Natural killer cell treated with Interleukin-12 subunit alpha and Interleukin-12 subunit beta and Interleukin-15 and Interleukin-18, amount 100 ng/mL, for 72 hours (primary cell): Measurements from ENCODE around the gene ADGRD2. TPM values are rescaled to one million over a fixed set of nuclear protein-coding genes. Genes with fewer than 3 reads are reported as not detected.
A peak's percentile ranks its signal among the peaks of the same experiment; 100 is the strongest.

Experiments used
- ATAC-seq, 2 donors: fragments of 150-1000 bp; cut with Tn5 transposase in 1 of 2; sonication (Bioruptor Pico), chemical (Tn5 transposase) in 1 of 2; 2 replicates each; pipeline ENCODE4 v1.10.0; 2021
- DNase-seq: peaks from one replicate; pipeline ENCODE4 v3.0.0; 2022; ENCODE audit warnings: low spot score
- H3K27ac Mint-ChIP-seq, 2 donors: 1 replicate in 1 of 2; 2 replicates in 1 of 2; pipeline ENCODE4 v1.8.0; 2022; ENCODE audit warnings: mixed read lengths in 2 of 2, mild to moderate bottlenecking in 1 of 2, moderate library complexity in 1 of 2
- H3K27me3 Mint-ChIP-seq, 2 donors: 1 replicate in 1 of 2; 2 replicates in 1 of 2; pipeline ENCODE4 v1.8.0; 2022; ENCODE audit warnings: mixed read lengths in 2 of 2
- H3K36me3 Mint-ChIP-seq: one replicate; pipeline ENCODE4 v1.8.0; 2022; ENCODE audit warnings: mixed read lengths
- H3K4me1 Mint-ChIP-seq, 2 donors: 1 replicate in 1 of 2; 2 replicates in 1 of 2; pipeline ENCODE4 v1.8.0; 2022; ENCODE audit warnings: low read depth in 2 of 2, mixed read lengths in 2 of 2, mild to moderate bottlenecking in 1 of 2
- H3K4me3 Mint-ChIP-seq: one replicate; pipeline ENCODE4 v1.8.0; 2022; ENCODE audit warnings: mixed read lengths
- H3K9me3 Mint-ChIP-seq: 2 replicates; pipeline ENCODE4 v1.8.0; 2022; ENCODE audit warnings: mixed read lengths
- total RNA-seq, 2 donors: library from RNA; stranded (reverse); gene quantifications; one replicate each; pipeline ENCODE4 v1.2.3, GENCODE V29; 2022

Gene ADGRD2
- total RNA-seq, 2 donors from 2014 or later = not detected

DNA sequence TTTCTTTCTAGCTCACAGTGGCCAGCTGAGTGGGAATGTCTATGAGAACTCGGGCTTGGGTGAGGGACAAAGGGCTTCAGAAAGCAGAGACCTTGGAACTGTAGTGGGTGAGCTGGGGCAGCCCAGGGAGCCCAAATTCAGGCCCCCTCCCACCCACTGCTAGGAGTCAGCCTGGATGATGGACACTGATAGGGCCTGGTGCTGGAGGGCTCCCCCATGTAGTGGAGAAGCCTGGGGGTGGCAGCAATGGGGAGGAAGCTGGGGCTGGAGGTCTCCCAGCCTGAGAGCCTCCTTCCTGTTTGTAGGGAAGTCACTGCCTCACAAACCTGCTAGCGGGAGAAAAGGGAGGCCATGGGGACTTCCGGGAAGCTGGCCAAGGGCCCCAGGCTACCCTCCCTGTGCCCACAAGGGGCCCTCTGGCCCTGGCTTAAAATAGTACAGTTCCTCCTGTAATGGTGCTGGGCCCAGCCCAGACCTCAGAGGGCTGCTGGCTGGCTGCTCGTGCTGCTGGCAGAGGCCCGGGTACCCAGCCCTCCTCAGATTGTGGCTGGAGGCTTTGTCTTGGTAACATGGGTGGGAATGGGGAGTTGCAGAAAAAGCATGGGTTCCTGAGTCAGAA, 63.2 kb downstream of the ADGRD2 start:
- H3K27ac Mint-ChIP-seq = no peak overlapping the region
- H3K9me3 Mint-ChIP-seq = no peaks in the 10 kb centered on the region
- no peak for DNase-seq
- no peak overlapping the region for H3K4me3 Mint-ChIP-seq
- ATAC-seq = no peak
- H3K27me3 Mint-ChIP-seq = peaks cover 0 to 9% of the 10 kb centered on the region in 2 donors
- no peaks in the 10 kb centered on the region for H3K36me3 Mint-ChIP-seq
- no peaks in the 10 kb centered on the region for H3K4me1 Mint-ChIP-seq

DNA sequence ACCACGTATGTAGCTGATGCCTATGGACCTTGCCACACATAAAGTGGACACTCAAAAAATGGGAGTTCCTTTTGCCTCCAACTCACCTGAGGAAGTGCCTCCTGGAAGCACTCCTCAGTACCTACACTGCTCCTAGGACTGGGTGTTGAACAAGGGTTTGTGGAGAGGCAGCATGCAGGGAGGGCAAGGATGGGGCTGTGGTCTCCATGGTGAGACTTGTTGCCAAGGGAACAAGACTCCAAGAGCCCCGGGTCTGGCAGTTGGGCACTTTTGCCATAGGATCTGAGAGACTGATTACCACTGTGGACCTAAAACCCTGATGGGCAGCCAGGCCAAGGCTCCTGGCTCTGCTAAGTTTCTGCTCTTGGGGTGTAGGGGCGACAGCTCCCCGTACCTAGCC, 63.9 kb downstream of the ADGRD2 start:
- Mint-ChIP-seq H3K27ac (no peak overlapping the region), H3K9me3 (no peaks in the 10 kb centered on the region), H3K36me3 (no peaks in the 10 kb centered on the region), H3K4me1 (no peaks in the 10 kb centered on the region), H3K4me3 (no peak overlapping the region), H3K27me3 (peaks cover 0 to 9% of the 10 kb centered on the region in 2 donors)
- no peak for ATAC-seq
- no peak for DNase-seq

DNA sequence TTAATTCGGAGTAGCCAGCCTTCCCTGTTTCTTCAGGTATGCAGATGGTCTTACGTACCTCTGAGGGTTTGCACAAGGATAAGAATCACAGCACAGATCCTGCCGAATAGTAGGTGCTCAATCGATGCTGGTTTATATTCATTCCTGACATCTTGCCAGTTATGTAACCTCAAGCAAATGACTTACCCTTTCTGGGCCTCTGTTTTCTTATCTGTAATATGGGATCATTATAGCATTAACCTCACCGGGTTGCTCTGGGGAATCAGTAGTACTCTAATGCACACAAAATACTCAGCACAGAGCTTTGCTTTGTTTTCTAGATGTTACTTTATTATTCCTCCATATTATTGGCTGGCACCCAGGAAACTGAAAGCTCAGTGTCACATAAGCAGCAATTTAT, 64.6 kb downstream of the ADGRD2 start:
- H3K4me1 Mint-ChIP-seq = no peaks in the 10 kb centered on the region
- H3K4me3 Mint-ChIP-seq = no peak overlapping the region
- H3K9me3 Mint-ChIP-seq = no peaks in the 10 kb centered on the region
- peaks cover 0 to 9% of the 10 kb centered on the region in 2 donors for H3K27me3 Mint-ChIP-seq
- DNase-seq = no peak
- H3K36me3 Mint-ChIP-seq = no peaks in the 10 kb centered on the region
- H3K27ac Mint-ChIP-seq = no peak overlapping the region
- ATAC-seq = no peak

DNA sequence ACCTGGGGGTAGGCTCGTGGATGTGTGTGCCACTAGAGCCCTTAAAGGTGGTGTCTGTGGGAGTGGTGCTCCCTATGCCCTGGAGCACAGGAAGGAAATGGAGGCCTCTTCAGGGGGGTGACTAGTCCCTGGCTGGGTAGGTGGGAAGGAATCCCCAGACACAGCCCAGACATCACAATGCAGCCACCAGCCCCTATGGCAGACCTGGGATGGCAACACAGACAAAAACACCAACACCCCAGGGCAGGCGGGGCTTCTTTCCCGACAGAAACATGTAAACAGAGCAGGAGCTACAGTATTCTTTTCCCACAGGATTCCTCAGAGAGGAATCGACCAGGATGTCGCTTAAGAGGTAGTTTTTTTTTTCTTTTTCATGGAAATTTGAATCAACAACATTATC, 67.3 kb downstream of the ADGRD2 start:
- Mint-ChIP-seq H3K27ac (no peak overlapping the region), H3K27me3 (peaks cover 13 to 16% of the 10 kb centered on the region in 2 donors), H3K36me3 (no peaks in the 10 kb centered on the region), H3K4me3 (no peak overlapping the region), H3K4me1 (no peaks in the 10 kb centered on the region), H3K9me3 (no peaks in the 10 kb centered on the region)
- DNase-seq (peak; percentile 34), ATAC-seq (no peak)

DNA sequence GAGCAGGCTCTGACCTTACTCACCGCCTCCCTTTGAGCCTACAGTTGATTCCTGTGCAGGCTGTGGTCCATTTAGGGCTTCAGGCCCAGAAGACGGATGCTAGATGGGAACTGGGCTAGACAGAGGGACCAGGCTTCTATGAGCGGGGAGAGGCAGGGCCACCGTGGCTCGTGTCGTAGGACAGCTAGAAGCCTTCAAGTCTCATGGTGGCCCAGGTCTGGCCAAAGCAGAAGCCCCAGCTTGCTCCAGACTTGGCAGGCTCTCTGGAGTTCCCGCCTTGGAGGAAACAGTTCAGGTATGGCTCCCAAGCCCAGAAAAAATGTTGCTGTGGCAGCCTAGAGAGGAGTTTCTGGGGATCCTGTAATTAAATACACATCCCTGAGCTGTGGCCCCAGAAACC, 67.9 kb downstream of the ADGRD2 start:
- Mint-ChIP-seq H3K27me3 (peaks cover 13 to 14% of the 10 kb centered on the region in 2 donors), H3K4me3 (no peak overlapping the region), H3K4me1 (no peaks in the 10 kb centered on the region), H3K27ac (no peak overlapping the region), H3K36me3 (no peaks in the 10 kb centered on the region), H3K9me3 (no peaks in the 10 kb centered on the region)
- DNase-seq (peak; percentile 13), ATAC-seq (no peak)

DNA sequence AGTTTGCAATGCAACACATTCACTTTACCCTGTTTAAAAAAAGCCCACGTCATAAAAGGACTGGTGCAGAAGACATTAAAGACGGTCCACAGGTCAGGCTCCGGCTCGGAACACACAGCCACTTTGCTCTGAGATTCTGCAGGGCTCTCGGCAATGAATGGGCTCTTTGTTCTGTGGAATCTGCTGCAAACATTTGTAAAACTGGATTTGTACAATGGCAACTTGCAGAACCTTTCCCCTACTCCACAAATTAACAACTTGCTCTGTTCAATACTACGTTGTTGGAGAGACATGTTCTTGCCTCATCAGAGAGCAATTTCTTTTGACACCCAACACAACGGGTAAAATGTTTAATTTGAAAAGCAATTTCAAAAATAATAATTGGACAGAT, 70.0 kb downstream of the ADGRD2 start:
- ATAC-seq (no peak), DNase-seq (no peak)
- no peak overlapping the region for H3K4me3 Mint-ChIP-seq
- no peak overlapping the region for H3K27ac Mint-ChIP-seq
- no peaks in the 10 kb centered on the region for H3K4me1 Mint-ChIP-seq
- peaks cover 13% of the 10 kb centered on the region in 2 donors for H3K27me3 Mint-ChIP-seq
- no peaks in the 10 kb centered on the region for H3K9me3 Mint-ChIP-seq
- no peaks in the 10 kb centered on the region for H3K36me3 Mint-ChIP-seq

DNA sequence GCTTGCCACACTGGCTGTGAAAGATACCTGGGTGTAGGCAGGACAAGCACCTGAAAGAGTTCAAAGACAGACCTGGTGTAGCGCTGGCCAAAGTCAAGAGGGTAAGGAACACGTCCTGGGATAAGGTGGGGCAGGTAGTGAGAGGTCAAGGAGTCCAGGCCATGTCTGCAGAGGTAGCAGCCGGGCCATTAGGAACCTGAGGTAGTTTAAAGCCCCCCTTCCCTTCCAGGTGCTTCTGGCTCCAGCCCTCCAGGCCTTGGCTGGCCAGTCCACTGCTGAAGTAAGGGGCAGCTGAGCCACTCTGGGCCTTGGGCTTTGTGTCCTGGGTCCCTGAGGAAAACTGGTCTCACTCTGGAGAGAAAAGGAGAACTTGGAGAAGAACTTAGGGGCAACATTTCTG, 70.9 kb downstream of the ADGRD2 start:
- Mint-ChIP-seq H3K27ac (no peak overlapping the region), H3K36me3 (no peaks in the 10 kb centered on the region), H3K27me3 (peaks cover 13% of the 10 kb centered on the region in 2 donors), H3K9me3 (no peaks in the 10 kb centered on the region), H3K4me1 (no peaks in the 10 kb centered on the region), H3K4me3 (no peak overlapping the region)
- DNase-seq = no peak
- no peak for ATAC-seq

DNA sequence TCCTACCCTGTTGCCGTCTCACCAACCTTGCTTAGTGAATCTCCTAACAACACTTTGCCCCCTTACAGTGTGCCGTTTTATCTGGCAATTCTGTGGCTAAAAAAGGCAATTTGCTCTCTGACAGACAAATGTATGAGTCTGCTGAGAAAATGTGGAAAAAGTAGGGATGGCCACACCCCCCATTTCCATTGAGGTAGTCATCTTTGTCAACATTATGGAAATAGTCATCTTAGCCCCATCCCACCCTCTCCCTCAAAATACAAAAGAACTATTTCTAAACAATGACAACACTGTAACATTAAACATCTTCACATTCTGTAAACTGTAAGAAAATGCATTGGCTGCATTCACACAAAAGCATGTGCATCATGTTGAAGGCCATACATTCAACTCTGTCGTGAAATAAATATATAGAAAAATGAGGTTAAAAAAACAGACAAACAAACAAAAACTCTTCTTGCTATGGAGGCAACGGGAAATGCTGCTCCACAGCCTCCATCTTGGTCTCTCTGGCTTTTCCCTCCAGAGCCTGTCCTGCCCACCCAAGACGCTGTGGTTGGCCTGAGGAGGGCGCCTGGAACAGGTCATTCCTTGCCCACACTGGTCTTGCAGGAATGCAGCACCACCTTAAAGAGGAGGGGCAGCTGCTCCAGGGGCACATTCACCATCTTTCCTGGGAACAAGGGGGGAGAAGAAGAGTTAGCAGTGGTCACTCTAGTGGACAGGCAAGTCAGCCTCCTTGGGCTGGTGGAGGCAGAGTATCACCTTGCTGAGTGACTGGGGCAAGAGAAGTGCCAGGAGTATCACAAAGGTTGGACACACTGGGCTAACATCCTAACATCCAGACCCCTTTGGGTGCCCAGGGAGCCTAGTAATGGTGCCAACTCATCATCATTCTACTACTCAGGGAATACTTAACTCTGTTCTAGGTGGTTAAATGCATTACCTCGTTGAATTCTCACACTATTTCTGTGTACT, 72.2 kb downstream of the ADGRD2 start:
- no peak for ATAC-seq

DNA sequence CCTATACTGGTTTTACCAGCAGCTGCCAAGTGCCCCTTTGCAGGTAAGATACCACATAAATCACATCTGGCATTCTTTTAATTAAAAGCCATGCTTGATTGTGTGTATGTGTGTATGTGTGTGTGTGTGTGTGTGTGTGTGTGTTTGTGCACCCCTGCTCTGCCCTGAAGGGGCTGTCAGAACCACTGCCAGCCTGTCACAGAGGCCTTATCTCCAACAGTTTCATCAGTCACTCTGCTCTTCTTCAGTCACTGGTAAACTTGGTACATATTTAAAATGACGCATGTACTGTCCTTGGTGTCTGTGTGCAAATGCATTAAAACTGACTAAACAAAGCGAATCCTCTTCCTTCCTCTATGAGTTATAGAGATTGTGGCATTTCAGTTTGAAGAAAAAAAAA, 75.9 kb downstream of the ADGRD2 start:
- Mint-ChIP-seq H3K4me3 (no peak overlapping the region), H3K27me3 (peaks cover 3 to 6% of the 10 kb centered on the region in 2 donors), H3K4me1 (no peaks in the 10 kb centered on the region), H3K9me3 (no peaks in the 10 kb centered on the region), H3K27ac (no peak overlapping the region), H3K36me3 (no peaks in the 10 kb centered on the region)
- ATAC-seq = no peak
- no peak for DNase-seq

More for the DNA sequence above, 72.2 kb downstream of the ADGRD2 start:
- H3K4me1 Mint-ChIP-seq = no peaks in the 10 kb centered on the region
- H3K4me3 Mint-ChIP-seq = no peak overlapping the region
- DNase-seq = no peak
- H3K9me3 Mint-ChIP-seq = no peaks in the 10 kb centered on the region
- no peaks in the 10 kb centered on the region for H3K36me3 Mint-ChIP-seq
- peaks cover 11 to 13% of the 10 kb centered on the region in 2 donors for H3K27me3 Mint-ChIP-seq
- H3K27ac Mint-ChIP-seq = no peak overlapping the region

DNA sequence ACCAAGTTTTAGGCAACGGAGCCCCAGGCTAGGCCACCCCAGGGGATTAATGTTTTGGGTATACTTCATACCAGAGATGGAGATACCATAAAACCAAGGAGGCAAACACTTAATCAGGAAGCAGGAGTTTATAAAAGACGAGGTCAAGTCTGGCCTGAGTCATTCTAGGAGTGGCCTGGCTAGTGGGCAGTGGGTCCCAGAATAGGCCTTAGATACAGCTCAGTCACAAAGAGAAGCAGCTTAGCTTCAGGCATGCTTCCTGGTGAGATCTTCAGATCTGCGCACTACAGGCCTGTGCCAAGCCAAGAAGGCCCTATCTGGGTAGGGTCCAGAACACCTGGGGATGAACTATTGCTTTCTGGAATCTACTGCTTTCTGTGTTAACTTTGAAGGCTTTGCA, 77.5 kb downstream of the ADGRD2 start:
- H3K4me3 Mint-ChIP-seq = no peak overlapping the region
- ATAC-seq (no peak), DNase-seq (no peak)
- no peaks in the 10 kb centered on the region for H3K36me3 Mint-ChIP-seq
- no peaks in the 10 kb centered on the region for H3K4me1 Mint-ChIP-seq
- H3K9me3 Mint-ChIP-seq = no peaks in the 10 kb centered on the region
- H3K27me3 Mint-ChIP-seq = peaks cover 0 to 7% of the 10 kb centered on the region in 2 donors
- no peak overlapping the region for H3K27ac Mint-ChIP-seq

Other genes starting within 250 kb of the ADGRD2 start
- 10 to 100 TPM; 11.4 to 38.7 TPM for gene NEK6, start 192.5 kb upstream of the ADGRD2 start, total RNA-seq
- gene PSMB7, start 35.0 kb upstream of the ADGRD2 start, total RNA-seq = 100 to 1,000 TPM; 145 to 147 TPM
- gene NR5A1, start 56.9 kb downstream of the ADGRD2 start, total RNA-seq = not detected